HG03558 (cell line): ENCODE data around the gene ALKAL2.

Experiments used
- ATAC-seq: cut with Tn5 transposase; IDR thresholded peaks from one replicate; pipeline ENCODE4 v1.9.1; 2021; ENCODE audit warnings: moderate number of reproducible peaks; ENCODE audit not compliant: unreplicated experiment; ENCODE audit errors: extremely low read depth

Gene ALKAL2

DNA sequence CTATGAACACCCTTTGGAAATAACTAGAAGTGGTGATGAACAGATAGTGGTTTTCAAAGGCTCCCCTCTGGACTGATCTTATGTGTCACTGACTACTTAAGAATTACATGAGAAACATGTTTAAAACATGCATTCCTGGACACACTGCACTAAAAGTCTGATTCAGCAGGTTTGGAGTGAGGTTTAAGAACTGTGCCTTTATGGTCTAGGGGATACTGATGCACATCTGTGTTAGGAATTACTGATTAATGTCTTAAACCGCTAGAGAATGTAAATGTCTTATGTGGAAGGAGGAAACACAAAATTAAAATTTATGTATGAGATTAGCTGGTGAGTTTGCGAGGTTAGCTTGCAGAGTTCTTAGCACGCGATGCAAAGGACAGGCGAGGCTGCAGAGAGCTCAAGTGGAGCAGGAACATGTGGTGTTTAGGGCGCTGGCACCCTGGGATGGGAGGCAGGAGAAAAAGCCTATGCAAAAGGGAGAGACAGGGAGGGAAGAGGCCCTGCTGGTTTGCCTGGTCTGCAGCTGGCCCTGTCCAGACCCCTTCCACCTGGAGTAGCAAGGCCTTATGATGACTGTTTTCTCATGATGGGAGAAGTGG lies 35.8 kb downstream of the ALKAL2 start:
- ATAC-seq: no peak

- ATAC-seq: no peak
Measured at GRCh38 chr2:249538-250042, 38.3 kb downstream of the ALKAL2 start.

GRCh38 chr2:248724-249123 lies 39.2 kb downstream of the ALKAL2 start:
- no peak for ATAC-seq

DNA sequence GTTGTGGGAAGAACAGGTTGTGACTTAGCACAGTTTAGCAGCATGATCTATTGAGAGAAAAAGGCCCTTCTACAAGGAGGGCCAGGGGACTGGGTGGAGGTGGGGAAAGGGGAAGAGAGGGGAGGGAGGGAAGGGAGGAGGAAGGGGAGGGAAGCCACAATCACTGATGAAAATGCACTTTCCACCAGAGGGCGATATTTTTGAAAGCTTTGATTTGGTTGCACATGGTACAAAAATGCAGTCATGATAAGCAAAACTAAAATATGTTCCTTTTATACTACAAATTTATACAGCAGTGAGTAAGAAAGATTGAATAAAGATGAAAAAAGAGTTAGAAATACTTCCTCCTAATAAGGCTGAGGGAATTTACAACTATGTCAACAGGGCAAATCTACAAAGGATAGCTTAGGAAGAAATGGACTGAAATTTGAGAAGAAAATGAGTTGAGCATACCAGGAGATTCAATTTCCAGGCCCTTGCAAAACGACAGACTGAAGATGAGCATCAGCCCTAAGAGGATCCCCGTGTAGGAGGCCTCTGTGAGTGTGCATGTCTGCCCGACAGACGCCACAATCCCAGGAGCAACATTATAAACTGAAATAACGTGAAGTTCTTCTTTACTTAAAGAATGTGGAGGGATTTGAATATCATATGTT lies 41.3 kb downstream of the ALKAL2 start:
- no peak for ATAC-seq

- ATAC-seq: no peak
Measured at GRCh38 chr2:244547-244946, 43.3 kb downstream of the ALKAL2 start.

DNA sequence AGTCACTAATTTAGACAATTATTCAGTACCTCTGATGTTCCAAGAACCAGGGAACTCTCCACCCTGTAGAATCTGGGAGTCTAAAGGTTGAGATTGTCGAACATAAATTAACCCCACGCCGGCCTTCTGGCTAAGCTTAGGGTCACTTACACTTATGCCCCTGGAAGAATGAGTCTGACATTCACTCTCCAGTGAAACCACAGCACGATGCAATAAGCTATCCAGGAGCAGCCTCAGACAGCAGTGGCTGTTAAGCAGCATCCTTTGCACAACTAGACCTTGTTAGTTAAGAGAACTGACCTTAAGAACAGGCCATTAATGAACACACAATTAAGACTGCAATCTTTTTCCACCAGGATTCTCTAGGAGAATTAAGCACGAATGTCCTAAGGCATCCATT lies 49.0 kb downstream of the ALKAL2 start:
- no peak for ATAC-seq

GRCh38 chr2:238431-238830 lies 49.5 kb downstream of the ALKAL2 start:
- no peak for ATAC-seq

DNA sequence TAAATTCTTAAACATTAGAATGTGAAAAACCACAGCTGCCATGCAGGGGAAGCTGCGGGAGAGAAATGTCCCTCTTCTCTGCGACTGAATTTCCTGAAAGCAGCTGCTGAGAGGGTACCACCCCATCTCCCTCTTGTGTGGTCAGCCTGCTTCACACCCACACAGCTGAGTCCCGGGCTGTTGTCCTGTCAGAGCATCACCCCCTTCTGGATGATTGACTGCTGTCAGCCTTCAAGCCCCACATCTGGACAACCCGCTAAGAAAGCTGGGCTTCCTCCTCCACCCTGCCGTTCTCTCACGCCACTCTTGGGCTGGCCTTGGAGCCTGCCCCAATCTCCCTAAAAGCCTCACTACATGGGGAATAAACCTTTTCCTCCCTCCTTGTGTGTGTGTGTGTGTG lies 50.0 kb downstream of the ALKAL2 start:
- no peak for ATAC-seq

DNA sequence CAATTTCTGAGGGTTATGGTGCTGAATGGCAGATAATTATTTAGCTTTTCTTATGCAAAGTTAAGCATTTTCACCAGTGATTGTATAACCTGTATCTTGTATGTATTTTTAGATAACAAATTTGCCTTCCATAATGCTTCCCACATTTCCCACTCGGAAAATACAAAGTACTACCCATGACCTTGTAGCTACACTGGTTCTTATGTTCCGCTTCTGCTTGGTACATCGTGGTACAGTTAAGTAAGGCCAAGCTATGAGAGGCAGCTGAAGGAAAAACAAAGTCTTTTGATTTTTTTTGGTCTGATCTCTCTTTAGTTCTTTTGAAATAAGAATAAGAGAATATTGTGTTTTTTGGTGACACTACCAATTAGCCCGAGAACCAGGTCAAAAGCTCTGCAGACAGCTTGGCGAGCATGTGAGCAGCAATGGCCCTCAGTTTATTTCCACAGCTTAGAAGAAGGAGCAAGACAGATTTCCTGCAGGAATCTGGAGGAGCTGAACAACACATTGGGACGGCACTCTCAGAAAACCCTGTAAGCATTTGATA lies 50.8 kb downstream of the ALKAL2 start:
- no peak for ATAC-seq

DNA sequence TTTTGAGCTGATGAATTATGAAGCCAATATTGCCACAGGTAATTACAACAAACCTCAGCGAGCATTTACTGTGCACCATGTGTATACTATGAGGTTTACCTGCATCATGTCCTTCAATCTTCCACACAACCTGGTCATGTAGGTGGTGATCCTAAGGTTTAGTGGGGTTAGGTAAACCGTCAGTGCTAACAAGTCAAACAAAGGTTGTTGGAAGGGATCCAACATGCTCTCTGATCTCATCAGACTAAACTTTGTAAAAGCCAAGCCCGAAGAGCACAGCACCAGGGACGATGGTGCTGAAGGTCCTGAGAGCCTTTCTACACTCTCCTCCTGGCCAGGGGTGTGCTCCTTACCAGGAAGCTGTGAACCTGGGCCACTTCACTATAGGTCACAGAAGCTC lies 53.5 kb downstream of the ALKAL2 start:
- ATAC-seq: no peak

DNA sequence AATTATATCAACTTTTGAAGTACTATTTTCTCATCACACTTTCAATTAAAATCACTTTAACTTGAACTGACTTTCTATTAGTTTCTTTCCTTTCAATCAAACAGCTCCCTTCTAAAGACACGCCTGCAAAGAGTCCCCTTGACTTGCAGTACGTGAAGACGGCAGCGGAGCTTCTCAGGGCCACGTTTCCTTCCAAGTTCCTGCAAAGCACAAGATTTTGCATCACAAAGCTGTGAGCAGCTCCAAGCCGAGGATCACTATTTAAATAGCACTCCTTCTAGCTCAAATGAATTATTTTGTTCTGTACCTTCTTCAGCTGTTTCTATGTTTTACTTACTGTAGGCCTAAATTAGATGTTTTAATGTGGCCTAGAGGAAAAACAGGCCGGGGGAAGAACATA lies 54.9 kb downstream of the ALKAL2 start:
- no peak for ATAC-seq

DNA sequence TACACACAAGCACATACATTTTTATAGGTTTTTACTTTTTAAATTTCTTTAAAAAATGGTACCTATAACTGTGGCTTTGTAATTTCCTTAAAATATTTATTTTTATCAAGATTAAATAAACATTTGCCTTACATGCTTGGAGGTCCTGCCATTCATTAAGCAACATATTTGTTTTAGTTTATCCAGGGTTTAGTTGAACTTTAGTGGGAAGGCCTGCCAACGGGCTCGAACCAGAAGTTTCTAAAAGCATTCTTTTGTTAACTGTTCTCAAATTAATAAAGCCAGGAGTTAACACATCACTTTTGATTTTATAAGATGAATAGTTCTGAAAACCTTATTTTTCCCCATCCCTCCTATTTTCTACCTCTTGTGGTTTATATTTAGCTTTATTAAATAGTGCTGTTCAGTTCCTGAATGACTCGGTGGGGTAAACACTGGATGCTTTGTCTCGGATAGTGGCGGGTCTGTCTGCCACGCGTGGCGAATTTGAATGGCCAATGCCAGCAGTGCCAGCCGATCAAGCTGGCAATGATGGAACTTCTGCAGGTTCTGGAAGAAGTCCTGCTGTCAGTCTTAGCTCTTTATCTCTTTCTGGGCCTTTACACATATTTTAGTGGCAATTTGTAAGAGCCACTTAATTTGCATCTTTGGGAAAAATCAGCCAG lies 56.2 kb downstream of the ALKAL2 start:
- no peak for ATAC-seq
